A204.1 (cell line): ENCODE measurements around the gene TOP3A.
"Not testable (repeated sequence)": the region's sequence is repeated elsewhere in the genome, so short reads cannot be mapped to it uniquely, and the experiment has no call there.

ENCODE experiments used
- FAIRE-seq: peaks from 2 replicates; lab custom pipeline; 2012; peaks lifted over from hg19 to GRCh38; lab: Jason Lieb, UNC

The TOP3A gene, protein sequence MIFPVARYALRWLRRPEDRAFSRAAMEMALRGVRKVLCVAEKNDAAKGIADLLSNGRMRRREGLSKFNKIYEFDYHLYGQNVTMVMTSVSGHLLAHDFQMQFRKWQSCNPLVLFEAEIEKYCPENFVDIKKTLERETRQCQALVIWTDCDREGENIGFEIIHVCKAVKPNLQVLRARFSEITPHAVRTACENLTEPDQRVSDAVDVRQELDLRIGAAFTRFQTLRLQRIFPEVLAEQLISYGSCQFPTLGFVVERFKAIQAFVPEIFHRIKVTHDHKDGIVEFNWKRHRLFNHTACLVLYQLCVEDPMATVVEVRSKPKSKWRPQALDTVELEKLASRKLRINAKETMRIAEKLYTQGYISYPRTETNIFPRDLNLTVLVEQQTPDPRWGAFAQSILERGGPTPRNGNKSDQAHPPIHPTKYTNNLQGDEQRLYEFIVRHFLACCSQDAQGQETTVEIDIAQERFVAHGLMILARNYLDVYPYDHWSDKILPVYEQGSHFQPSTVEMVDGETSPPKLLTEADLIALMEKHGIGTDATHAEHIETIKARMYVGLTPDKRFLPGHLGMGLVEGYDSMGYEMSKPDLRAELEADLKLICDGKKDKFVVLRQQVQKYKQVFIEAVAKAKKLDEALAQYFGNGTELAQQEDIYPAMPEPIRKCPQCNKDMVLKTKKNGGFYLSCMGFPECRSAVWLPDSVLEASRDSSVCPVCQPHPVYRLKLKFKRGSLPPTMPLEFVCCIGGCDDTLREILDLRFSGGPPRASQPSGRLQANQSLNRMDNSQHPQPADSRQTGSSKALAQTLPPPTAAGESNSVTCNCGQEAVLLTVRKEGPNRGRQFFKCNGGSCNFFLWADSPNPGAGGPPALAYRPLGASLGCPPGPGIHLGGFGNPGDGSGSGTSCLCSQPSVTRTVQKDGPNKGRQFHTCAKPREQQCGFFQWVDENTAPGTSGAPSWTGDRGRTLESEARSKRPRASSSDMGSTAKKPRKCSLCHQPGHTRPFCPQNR

DNA sequence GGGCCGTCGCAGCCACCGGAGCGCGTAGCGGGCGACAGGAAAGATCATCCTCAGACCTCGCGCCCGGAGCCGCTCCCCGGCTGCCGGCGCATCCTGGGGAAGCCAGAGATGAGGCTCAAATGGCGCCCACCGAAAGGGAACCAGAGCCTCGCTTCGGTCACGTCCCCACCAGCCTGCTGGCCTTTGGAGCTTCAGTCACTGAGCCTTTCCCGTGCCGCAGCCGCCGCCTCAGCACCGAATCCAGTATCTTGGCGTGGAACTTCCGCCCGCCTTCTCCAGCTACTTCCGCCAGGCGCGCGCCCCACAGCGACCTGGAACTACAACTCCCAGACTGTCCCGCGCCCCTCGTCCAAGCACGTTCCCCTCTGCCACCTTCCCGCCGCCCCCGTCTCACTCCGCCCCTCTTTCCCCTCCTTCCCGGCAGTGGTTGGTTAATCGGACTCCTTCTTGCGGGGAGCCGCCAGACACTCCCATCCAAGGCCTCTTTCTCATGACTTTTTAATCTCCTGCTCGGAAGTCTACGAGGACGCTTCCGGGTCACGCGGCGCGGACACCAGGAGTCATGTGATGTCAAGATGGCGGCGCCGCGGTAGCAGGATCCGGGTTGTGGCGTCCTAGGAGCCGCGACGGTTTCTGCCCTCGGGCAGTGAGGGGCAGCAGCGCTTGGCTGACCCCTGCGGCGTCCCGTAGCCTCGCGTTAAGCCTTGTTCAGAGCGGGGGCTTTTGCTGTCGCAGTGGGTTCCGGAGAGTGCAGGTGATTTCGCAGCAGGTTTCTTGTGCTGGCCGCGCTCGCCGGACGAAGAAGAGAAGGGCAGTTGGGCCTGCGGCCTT, at the start of gene TOP3A, which contains the start of gene SMCR8:
Gene TOP3A (minus strand): TSS at position 264 of the 831 bp plus-strand sequence. CDS start 216 bp downstream, at position 48.
Gene SMCR8 (plus strand): TSS at position 563 of the 831 bp plus-strand sequence. CDS start 497 bp downstream, outside the sequence.
- FAIRE-seq = peak; percentile 98

DNA sequence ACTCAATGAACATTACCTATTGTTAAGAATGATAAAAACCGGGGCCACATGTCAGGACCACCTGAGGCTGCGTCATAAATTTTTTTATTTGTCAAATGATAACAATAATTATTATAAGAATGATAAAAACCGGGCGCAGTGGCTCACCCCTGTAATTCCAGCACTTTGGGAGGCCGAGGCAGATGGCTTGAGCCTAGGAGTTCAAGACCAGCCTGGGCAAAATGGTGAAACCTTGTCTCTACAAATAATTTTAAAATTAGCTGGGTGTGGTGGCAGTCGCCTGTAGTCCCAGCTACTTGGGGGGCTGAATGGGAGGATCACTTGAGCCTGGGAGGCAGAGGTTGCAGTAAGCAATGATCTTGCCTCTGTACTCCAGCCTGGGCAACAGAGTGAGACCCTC, 49.4 kb upstream of the TOP3A start:
- FAIRE-seq = no peak

DNA sequence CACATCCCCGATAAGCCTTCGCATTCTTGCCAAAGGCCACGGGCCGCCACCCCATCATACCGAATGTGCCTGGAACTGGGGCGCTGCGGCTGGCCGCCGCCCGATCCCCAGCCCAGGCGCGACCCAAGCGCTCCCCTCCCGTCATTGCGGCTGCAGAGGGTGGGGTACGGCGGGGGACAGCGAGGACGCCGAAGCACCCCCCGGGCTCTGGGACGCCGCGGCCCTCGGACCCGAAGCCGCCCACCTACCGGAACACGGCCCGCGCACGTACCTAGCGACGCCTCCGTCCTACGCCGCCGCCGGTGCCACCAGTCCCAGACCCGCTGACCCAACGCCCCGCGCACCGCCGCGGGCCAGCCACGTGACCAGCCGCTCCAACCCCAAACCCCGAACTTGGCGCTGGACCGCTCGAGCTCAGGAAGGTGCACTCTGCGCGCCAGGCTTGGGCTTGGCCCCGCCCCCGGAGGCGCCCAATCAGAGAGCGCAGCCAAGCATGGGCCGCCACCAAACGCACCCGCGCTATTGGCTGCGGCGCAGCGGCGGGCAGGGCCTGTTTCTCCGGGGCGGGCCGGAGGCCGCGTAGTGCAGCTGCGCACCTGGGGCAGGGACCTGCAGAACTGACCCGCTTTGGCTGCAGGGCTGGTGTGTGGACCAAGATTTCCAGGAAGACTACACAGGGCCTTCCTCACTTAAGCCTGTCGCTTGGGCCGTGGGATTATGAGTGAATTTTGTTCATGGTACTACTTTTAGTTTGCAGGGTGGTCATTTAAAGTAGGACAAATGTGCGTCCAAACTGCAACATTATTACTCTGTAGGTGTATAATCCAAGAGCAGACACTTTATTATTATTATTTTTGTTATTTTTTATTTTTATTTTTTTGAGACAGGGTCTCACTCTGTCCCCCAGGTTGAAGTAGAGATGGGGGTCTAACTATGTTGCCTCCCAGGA, 48.6 kb upstream of the TOP3A start, which contains the start of gene SHMT1:
Gene SHMT1 (minus strand): TSS at position 450 of the 949 bp plus-strand sequence. CDS start 7,569 bp downstream, outside the sequence.
- FAIRE-seq = peak; percentile 73

DNA sequence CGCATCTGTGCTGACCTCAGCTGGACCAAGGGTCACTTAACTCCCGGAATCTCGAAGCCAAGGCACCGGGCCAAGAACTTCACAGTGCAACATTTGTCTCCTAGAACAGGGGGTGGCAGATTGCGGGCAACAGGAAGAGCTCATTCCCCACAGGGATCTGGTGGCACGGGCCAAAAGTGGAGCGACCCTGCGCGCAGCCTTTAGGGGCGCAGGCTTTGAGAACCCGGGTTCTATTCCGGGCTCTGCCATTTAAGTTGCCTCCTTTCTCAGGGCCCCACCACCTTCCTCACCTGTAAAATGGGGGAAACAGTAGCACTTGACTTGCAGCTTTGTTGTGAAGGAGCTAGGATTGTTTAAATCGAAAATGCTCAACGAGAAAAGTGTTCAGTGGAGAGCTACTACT, 47.9 kb upstream of the TOP3A start:
- no peak for FAIRE-seq

DNA sequence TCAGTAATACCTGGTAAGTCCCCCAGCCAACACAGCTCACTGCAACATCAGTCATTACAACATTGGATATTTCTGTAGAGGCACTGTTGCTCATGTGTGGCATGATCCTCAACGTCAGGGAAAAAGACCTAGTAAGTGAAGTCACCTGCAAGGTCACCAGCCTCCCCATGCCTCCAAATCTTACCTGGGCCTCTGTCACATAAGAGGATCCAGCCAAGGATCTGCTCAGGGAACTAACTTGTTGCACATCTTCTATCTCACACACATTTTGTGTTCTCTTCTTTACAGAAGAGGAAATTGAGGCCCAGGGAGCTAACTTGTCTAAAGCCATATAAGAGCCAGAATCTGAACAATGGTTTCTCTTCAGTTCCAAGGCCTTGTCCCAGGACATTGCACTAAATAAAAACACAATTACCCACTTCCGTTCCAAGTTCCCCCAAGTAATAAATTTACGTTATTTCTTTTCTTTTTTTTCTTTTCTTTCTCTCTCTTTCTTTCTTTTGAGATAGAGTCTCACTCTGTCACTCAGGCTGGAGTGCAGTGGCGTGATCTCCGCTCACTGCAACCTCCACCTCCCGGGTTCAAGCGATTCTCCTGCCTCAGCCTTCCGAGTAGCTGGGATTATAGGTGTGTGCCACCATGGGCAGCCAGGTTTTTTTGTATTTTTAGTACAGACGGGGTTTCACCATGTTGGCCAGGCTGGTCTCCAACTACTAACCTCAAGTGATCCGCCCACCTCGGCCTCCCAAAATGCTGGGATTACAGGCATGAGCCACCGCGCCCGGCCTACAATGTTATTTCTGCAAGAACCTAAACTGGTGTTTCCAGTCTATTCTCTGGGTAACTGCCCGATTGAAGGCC, 47.3 kb upstream of the TOP3A start:
- FAIRE-seq = no peak

DNA sequence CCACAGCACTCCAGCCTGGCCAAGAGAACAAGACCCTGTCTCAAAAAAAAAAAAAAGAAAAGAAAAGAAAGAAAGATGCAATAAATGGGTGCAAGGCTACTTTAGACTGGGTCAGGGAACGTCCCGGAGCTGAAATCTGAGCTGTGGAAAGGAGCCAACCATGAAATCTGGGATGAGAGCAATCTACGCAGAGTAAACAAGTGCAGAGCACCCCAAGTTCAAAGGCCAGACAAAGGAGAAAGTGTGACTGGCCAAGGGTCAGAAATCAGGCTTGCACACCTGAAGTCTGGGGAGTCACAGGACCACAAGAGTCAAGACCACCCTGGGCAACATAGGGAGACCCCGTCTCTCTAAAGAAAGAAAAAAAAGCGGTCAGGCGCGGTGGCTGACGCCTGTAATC, 45.7 kb upstream of the TOP3A start:
- FAIRE-seq = no peak

DNA sequence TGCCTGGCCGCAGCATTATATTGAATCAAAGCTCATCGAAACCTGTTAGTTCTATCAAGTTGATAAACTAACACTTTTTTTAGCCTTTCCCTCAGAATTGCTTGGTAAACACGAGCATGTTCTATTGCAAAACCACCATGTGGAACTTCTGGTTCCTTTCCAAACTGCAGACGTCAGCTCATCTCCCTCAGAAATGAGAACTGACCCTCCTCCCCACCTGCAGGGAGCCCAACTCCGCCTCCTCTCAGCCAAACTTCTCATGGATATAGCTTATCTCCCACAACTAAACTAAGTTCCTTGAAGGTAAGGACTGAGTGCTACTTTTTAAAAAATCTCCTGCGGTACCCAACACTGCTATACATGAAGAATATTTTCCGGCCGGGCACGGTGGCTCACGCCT, 41.8 kb upstream of the TOP3A start:
- FAIRE-seq = no peak

DNA sequence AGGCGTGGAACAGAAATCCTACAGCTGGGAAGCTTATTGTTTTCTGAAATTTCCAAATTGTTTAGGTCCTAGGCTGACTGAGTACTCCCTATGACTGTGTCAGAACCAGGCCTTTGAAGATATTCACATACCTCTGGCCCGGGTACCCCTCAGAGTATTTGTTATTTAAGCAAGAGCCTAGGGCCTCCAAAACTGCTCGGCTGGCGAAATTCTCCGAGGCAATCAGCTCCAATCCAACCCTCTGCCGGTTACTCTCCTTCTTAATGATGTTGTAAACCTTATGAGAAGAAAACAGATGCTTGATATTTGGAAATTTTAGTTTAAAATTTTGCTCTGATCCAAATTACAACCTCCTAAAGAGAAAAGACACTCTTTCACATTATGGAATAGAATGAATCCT, 38.7 kb upstream of the TOP3A start:
- no peak for FAIRE-seq

DNA sequence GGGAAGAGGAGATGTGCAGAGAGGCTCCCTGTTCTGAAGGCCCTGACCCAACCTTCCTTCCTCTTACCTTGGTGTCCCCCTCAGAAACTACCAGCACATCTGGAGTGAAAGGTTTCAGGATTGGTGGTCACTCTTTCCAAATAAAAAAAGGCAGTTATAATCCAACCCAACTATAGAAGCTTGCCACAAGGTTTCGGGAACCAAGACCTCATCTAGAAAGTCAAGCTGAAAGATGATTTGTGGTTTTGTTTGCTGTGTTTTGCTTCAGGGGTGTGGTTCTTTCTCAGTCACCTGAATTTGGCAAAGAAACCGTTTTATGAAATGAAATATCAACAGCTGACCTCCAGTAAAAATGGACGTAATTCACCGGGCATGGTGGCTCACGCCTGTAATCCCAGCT, 29.2 kb upstream of the TOP3A start:
- FAIRE-seq = no peak

DNA sequence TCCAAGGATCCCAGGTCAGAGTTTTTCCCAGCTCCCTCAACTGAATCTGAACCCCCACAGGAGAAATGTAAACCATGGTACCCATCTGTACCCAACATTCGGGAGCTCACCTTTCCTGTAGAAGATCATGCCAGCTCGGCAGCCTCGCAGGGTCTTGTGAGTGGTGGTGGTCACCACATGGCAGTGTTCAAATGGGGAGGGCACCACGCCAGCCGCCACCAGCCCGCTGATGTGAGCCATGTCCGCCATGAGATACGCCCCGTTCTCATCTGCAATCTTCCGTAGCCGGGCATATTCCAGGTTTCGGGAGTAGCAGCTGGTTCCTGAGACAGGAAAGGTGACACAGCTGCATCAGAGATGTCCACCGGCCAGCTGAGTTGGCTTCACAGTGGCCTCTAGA, 25.1 kb upstream of the TOP3A start:
- no peak for FAIRE-seq

DNA sequence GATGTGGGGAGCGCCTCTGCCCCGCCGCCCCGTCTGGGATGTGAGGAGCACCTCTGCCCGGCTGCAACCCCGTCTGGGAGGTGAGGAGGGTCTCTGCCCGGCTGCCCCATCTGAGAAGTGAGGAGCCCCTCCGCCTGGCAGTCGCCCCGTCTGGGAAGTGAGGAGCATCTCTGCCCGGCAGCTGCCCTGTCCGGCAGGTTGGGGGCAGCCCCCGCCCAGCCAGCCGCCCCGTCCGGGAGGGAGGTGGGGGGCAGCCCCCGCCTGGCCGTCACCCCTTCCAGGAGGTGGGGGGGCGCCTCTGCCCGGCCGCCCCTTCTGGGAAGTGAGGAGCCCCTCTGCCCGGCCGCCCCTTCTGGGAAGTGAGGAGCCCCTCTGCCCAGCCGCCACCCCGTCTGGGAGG, 23.4 kb upstream of the TOP3A start:
- FAIRE-seq = not testable (repeated sequence)

DNA sequence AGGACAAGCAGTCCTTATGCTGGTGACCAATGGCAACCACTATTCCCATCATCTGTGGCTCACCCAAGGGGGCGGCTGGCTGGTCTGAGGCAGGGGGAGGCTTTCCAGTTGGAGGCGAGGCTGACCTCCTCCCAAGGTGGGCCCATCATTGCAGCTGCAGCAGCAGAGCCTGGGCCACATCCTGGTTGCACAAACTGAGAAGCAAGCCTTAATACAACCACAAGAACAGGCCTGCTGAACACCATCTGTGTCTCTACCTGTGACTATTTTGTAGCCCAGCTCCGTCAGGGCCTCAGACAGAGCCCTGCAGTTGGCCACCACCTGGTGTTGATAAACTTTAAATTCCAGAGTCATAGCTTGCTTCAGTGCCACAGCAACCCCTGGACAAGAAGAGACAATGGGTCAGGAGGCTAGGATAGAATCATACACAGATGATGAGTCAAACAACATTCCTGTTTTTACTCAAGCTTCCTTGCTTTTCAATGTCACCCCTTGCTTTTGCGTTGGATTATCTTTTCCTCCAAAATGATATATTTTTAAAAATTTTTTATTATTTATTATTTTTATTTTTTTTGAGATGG, 18.2 kb upstream of the TOP3A start:
- FAIRE-seq = no peak

DNA sequence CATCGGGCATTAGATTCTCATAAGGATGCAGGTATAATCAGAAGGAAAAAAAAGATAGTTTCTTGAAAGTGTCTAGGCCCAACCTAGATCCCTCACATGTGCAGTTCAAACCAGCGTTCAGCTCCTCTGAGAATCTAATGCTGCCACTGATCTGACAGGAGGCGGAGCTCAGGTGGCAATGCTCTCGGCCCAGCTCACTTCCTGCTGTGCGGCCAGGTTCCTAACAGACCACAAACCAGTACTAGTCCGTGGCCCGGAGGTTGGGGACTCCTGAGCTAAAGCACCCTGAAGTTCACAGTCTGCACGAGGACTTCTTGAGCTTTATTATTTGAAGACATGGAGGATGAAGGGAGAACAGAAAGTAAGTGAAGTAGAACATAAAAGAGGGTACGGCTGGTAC, 17.1 kb upstream of the TOP3A start:
- no peak for FAIRE-seq

DNA sequence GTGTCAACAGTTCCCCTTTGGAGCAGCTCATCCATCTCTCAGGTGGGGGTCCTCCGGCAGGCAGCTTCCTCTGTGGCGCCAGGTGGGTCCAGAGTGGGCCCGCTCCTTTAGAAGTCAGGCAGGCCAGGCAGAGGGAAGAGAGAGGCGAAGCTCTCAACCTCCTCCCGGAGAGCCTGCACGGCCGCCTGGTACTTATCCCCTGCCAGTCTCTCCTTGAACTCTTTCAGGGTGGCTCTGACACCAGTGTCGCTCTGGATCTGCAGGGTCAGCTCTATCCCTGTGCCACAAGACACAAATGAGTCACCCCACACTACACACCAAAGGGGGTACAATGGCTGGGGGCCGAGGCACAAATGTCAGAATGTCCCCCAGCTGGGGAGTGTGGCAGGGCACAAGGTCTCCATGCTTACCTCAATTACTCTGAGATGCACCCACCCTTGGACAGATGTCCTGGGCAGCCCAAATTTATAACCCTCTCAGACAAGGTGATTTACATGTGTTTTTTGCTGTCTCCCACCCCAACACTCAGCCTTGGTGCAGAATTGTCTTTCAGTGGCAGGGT, 13.9 kb upstream of the TOP3A start:
- FAIRE-seq = no peak

DNA sequence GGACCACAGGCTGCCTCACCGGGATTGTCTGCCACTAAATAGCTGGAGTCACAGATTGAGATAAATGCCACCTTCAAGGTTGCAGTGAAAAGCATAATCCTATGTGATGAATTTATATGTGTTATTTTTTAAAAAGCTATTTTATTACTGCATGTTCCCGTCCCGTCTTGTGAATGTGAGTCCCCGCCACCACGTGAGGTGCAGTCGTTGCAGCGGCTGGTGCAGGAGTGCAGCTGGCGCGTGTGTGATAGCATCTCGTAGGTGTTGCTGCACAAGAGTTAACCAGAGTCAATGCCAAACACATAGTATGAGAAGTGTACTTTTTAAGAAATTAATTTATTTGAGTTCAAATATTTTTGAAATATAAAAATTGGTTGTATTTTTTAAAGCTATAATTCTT, 12.8 kb upstream of the TOP3A start:
- no peak for FAIRE-seq

DNA sequence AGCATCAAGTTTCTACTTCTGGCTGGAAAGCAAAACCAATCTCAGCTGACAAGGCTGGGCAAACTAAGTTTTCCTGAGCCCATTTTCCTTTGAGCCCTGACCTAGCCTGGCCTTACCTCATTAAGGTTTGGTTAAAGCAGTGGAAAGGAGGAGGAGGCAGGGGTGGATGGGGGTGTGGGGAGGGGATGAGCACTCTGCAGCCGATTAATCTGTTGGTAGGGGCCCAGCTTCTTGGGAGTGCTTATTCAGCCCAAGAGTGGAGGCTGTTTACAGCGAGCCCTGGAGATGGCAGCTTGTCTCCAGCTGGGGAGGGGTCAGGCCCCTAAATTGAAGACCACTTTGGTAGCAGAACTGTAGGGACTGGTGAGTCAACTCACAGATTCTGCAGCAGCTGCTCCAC, 12.3 kb upstream of the TOP3A start:
- FAIRE-seq = no peak

DNA sequence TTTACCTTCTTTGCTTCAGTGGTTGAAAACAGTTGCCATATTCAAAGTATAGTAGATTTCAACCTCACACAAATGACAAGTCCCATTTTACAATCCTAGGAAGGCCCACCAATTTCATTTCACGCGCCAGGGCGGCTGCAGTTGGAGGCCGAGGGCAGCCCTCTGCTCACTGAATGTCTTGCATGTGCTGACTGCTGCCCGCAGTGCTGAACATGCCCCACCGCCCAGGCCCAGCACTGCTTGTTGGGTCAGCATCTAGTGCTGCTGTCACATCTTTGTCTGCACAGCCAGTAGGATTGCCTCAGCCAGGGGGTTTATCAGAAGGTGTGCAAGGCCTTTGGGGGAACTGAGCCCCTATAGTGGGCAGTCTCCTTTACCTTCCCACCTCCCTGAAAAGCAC, 11.8 kb upstream of the TOP3A start:
- no peak for FAIRE-seq

DNA sequence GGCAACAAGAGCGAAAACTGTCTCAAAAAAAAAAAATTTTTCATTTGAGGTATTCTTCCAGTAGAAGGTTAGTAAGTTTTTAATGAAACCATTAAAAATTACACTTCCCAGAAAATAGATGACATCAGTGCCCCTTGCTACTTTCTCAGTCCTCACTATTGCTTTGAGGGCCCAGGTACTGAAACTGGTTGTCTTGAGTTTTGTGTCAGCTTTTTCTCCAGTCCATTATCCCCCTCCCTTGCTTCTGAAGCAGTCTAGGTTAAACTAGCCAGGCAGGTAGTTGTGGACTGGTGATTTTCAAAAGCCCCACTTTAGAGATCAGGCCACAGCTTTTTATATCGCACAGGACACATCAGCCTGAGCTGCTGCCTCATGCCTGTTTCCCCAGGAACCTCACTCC, 11.2 kb upstream of the TOP3A start:
- no peak for FAIRE-seq
